T-cell (primary cell): Measurements from ENCODE around the gene TNPO3. TPM values are rescaled to one million over a fixed set of nuclear protein-coding genes. Genes with fewer than 3 reads are reported as not detected.

ENCODE experiments used
- ATAC-seq, 4 experiments: fragments of 200-7000 bp in 3 of 4; fragments of 150-1000 bp in 1 of 4; cut with Tn5 transposase; replicated peaks in 1 of 4; 1 replicate in 3 of 4; 2 replicates in 1 of 4; pipeline ENCODE4 v1.10.0; 2021; ENCODE audit warnings: moderate library complexity in 3 of 4, mild to moderate bottlenecking in 2 of 4, moderate number of reproducible peaks in 1 of 4
- CTCF ChIA-PET, 2 donors: fragments of 300-600 bp; sonication (Branson Sonifier 250); formaldehyde crosslinking; loops; one replicate each; lab custom pipeline; 2022; ENCODE audit warnings: antibody characterized with exemption in 2 of 2; lab: Charles Lee
- POLR2A ChIA-PET, 2 donors: fragments of 300-600 bp; sonication (Branson Sonifier 250); formaldehyde crosslinking; loops; one replicate each; lab custom pipeline; 2022; ENCODE audit warnings: antibody characterized with exemption in 2 of 2; lab: Charles Lee
- DNase-seq, 35 experiments: peaks; one replicate each; pipeline versions ENCODE4 v3.0.0 to v3.0.0-alpha.2; 2013 to 2023
- H3K27ac ChIP-seq: one replicate; pipeline ENCODE4 v1.5.1; 2013; ENCODE audit warnings: low read length
- H3K27me3 ChIP-seq, 2 experiments: replicated peaks in 1 of 2; 1 replicate in 1 of 2; 2 replicates in 1 of 2; pipeline versions ENCODE4 v1.6.1 to v1.7.0; 2013; ENCODE audit warnings: low read length in 1 of 2, mixed read lengths in 1 of 2; ENCODE audit not compliant: control insufficient read depth in 2 of 2, insufficient read depth in 2 of 2; ENCODE audit errors: extremely low read depth in 1 of 2
- H3K36me3 ChIP-seq, 2 donors: 1 replicate in 1 of 2; 2 replicates in 1 of 2; pipeline versions ENCODE4 v1.6.1 to v1.7.0; 2013; ENCODE audit warnings: low read length in 1 of 2; ENCODE audit not compliant: control insufficient read depth in 2 of 2, insufficient read depth in 1 of 2; ENCODE audit errors: extremely low read depth in 1 of 2
- H3K4me1 ChIP-seq, 2 experiments: 1 replicate in 1 of 2; 2 replicates in 1 of 2; pipeline versions ENCODE4 v1.6.1 to v1.7.0; 2013; ENCODE audit warnings: low read length in 2 of 2, mixed read lengths in 1 of 2; ENCODE audit not compliant: insufficient read depth in 2 of 2, control insufficient read depth in 1 of 2; ENCODE audit errors: extremely low read depth in 1 of 2
- H3K4me3 ChIP-seq, 2 donors: 1 replicate in 1 of 2; 2 replicates in 1 of 2; pipeline versions ENCODE4 v1.5.1 to v1.7.0; 2013; ENCODE audit warnings: mild to moderate bottlenecking in 2 of 2, low read length in 1 of 2, moderate library complexity in 1 of 2; ENCODE audit not compliant: control insufficient read depth in 1 of 2; ENCODE audit errors: extremely low read depth in 1 of 2
- H3K9me3 ChIP-seq: 2 replicates; pipeline ENCODE4 v1.7.0; 2013
- H3K27ac Mint-ChIP-seq, 2 donors: one replicate each; pipeline ENCODE4 v1.8.0; 2020 to 2021; ENCODE audit warnings: mild to moderate bottlenecking in 2 of 2, mixed read lengths in 2 of 2
- H3K27me3 Mint-ChIP-seq, 2 donors: one replicate each; pipeline ENCODE4 v1.8.0; 2021 to 2022; ENCODE audit warnings: mixed read lengths in 2 of 2
- H3K36me3 Mint-ChIP-seq: one replicate; pipeline ENCODE4 v1.8.0; 2021; ENCODE audit warnings: mixed read lengths
- H3K4me1 Mint-ChIP-seq, 3 donors: one replicate each; pipeline ENCODE4 v1.8.0; 2020 to 2022; ENCODE audit warnings: mixed read lengths in 3 of 3, mild to moderate bottlenecking in 1 of 3
- H3K4me3 Mint-ChIP-seq, 3 donors: one replicate each; pipeline ENCODE4 v1.8.0; 2020 to 2022; ENCODE audit warnings: mild to moderate bottlenecking in 3 of 3, mixed read lengths in 3 of 3, moderate library complexity in 3 of 3
- H3K9me3 Mint-ChIP-seq, 3 donors: one replicate each; pipeline ENCODE4 v1.8.0; 2020 to 2022; ENCODE audit warnings: mixed read lengths in 3 of 3
- WGBS: methylation state at CpG from one replicate; pipeline ENCODE4 v1.1.5; 2013; ENCODE audit warnings: missing lambda C conversion rate; ENCODE audit not compliant: insufficient coverage; 5-methylcytosine and 5-hydroxymethylcytosine counted together
- total RNA-seq, 35 experiments: library from RNA in 6 of 35; stranded (reverse) in 6 of 35; fragments of 120-200 nt in 1 of 35; gene quantifications; one replicate each; pipeline versions ENCODE4 v1.2.1 to v1.2.4 and lab custom pipeline; 2013 to 2026

The TNPO3 gene
- total RNA-seq, 5 donors from 2014 or later (not counting 1 experiment from before 2014, with no cell fraction given): 26.5 to 39.9 (median 35.9) TPM

GRCh38 chr7:129009437-129009836 lies 45.5 kb downstream of the TNPO3 start:
- DNase-seq (no peak), ATAC-seq (no peak)
- Mint-ChIP-seq H3K4me1 (peaks cover 20 to 41% (median 26%) of the 10 kb centered on the region in 3 donors), H3K27me3 (no peaks in the 10 kb centered on the region), H3K4me3 (no peak overlapping the region), H3K36me3 (peaks cover 50% of the 10 kb centered on the region), H3K27ac (peak overlapping the region in 1 of 2 donors; percentile 17), H3K9me3 (no peaks in the 10 kb centered on the region)
- Histone ChIP-seq H3K36me3 (peaks cover 14 to 55% of the 10 kb centered on the region in 2 donors), H3K4me1 (no peaks in the 10 kb centered on the region), H3K27me3 (no peaks in the 10 kb centered on the region), H3K9me3 (no peaks in the 10 kb centered on the region), H3K4me3 (no peak overlapping the region), H3K27ac (no peak overlapping the region)
- ChIA-PET POLR2A (interaction anchor here in 1 of 2 donors (0.5 kb wide), 1 partner anchor 44 kb away, joined by 7 read pairs; no protein-coding TSS in a partner anchor), CTCF (interaction anchor here in 1 of 2 donors (0.7 kb wide), 1 partner anchor 621 kb away, joined by 5 read pairs; no protein-coding TSS in a partner anchor)
- 89% methylated on average over 1 of the region's 3 CpGs for WGBS

- H3K9me3 Mint-ChIP-seq: no peaks in the 10 kb centered on the region
- Histone ChIP-seq H3K4me3 (no peak overlapping the region), H3K27me3 (no peaks in the 10 kb centered on the region), H3K27ac (no peak overlapping the region), H3K36me3 (peaks cover 14 to 54% of the 10 kb centered on the region in 2 donors), H3K4me1 (no peaks in the 10 kb centered on the region), H3K9me3 (no peaks in the 10 kb centered on the region)
- H3K4me1 Mint-ChIP-seq: peaks cover 18 to 41% (median 26%) of the 10 kb centered on the region in 3 donors
- ChIA-PET CTCF (interaction anchor here in 1 of 2 donors (0.7 kb wide), 1 partner anchor 621 kb away, joined by 5 read pairs; no protein-coding TSS in a partner anchor), POLR2A (no interaction called here)
- no peaks in the 10 kb centered on the region for H3K27me3 Mint-ChIP-seq
- WGBS: 50% methylated on average over 1 of the region's 2 CpGs
- no peak for DNase-seq
- peaks cover 50% of the 10 kb centered on the region for H3K36me3 Mint-ChIP-seq
- ATAC-seq: no peak
- H3K4me3 Mint-ChIP-seq: no peak overlapping the region
- peak overlapping the region; percentile 2 to 44 for H3K27ac Mint-ChIP-seq
These were observed 46.1 kb downstream of the TNPO3 start for GRCh38 chr7:129008645-129009414.

- H3K4me3 Mint-ChIP-seq: no peak overlapping the region
- peaks cover 11 to 33% (median 23%) of the 10 kb centered on the region in 3 donors for H3K4me1 Mint-ChIP-seq
- no peak overlapping the region for H3K27ac ChIP-seq
- peaks cover 43% of the 10 kb centered on the region for H3K36me3 Mint-ChIP-seq
- no peaks in the 10 kb centered on the region for H3K9me3 ChIP-seq
- no peaks in the 10 kb centered on the region for H3K27me3 ChIP-seq
- DNase-seq: no peak
- no CpG with 5 or more reads among the region's 4 CpGs for WGBS
- ChIA-PET CTCF (interaction anchor here in 1 of 2 donors (0.5 kb wide), 1 partner anchor 143 kb away, joined by 3 read pairs; no protein-coding TSS in a partner anchor), POLR2A (interaction anchor here in 1 of 2 donors (0.6 kb wide), 1 partner anchor 13 kb away, joined by 3 read pairs; no protein-coding TSS in a partner anchor)
- no peaks in the 10 kb centered on the region for H3K27me3 Mint-ChIP-seq
- peaks cover 14 to 52% of the 10 kb centered on the region in 2 donors for H3K36me3 ChIP-seq
- no peaks in the 10 kb centered on the region for H3K9me3 Mint-ChIP-seq
- no peak overlapping the region for H3K27ac Mint-ChIP-seq
- no peak for ATAC-seq
- no peak overlapping the region for H3K4me3 ChIP-seq
- no peaks in the 10 kb centered on the region for H3K4me1 ChIP-seq
These were observed 47.3 kb downstream of the TNPO3 start for GRCh38 chr7:129007572-129007971.

GRCh38 chr7:129006636-129007414 lies 48.1 kb downstream of the TNPO3 start:
- Histone ChIP-seq H3K36me3 (peaks cover 14 to 56% of the 10 kb centered on the region in 2 donors), H3K27me3 (no peaks in the 10 kb centered on the region), H3K4me1 (no peaks in the 10 kb centered on the region), H3K4me3 (no peak overlapping the region), H3K27ac (no peak overlapping the region), H3K9me3 (no peaks in the 10 kb centered on the region)
- WGBS: 75% methylated on average over 1 of the region's 3 CpGs
- Mint-ChIP-seq H3K4me1 (peaks cover 11 to 33% (median 25%) of the 10 kb centered on the region in 3 donors), H3K27me3 (no peaks in the 10 kb centered on the region), H3K27ac (no peak overlapping the region), H3K4me3 (no peak overlapping the region), H3K9me3 (no peaks in the 10 kb centered on the region), H3K36me3 (peaks cover 50% of the 10 kb centered on the region)
- ChIA-PET POLR2A (interaction anchor here in 1 of 2 donors (0.6 kb wide), 1 partner anchor 12 kb away, joined by 3 read pairs; no protein-coding TSS in a partner anchor), CTCF (interaction anchor here (0.5 to 0.6 kb wide), 2 partner anchors 142 to 973 kb away, joined by 3 to 12 read pairs; no protein-coding TSS in a partner anchor)
- DNase-seq (no peak), ATAC-seq (no peak)

- no CpG with 5 or more reads among the region's 4 CpGs for WGBS
- POLR2A ChIA-PET: no interaction called here
- peaks cover 11 to 26% (median 22%) of the 10 kb centered on the region in 3 donors for H3K4me1 Mint-ChIP-seq
These were observed 49.7 kb downstream of the TNPO3 start for GRCh38 chr7:129005186-129005585.

GRCh38 chr7:128997181-128997580 lies 57.7 kb downstream of the TNPO3 start:
- DNase-seq (no peak), ATAC-seq (no peak)
- peaks cover 0 to 1% (median 0%) of the 10 kb centered on the region in 3 donors for H3K4me1 Mint-ChIP-seq
- 100% methylated on average over 1 of the region's 5 CpGs for WGBS
- Histone ChIP-seq H3K27me3 (no peaks in the 10 kb centered on the region), H3K4me1 (no peaks in the 10 kb centered on the region), H3K27ac (no peak overlapping the region), H3K36me3 (peaks cover 2 to 74% of the 10 kb centered on the region in 2 donors), H3K4me3 (no peak overlapping the region), H3K9me3 (no peaks in the 10 kb centered on the region)
- H3K4me3 Mint-ChIP-seq: no peak overlapping the region
- no peaks in the 10 kb centered on the region for H3K9me3 Mint-ChIP-seq
- ChIA-PET CTCF (interaction anchor here in 1 of 2 donors (0.6 to 0.7 kb wide), 2 partner anchors 166 to 658 kb away, joined by 4 read pairs; no protein-coding TSS in a partner anchor), POLR2A (interaction anchor here in 1 of 2 donors (0.5 kb wide), 1 partner anchor 690 kb away, joined by 7 read pairs; no protein-coding TSS in a partner anchor)
- H3K36me3 Mint-ChIP-seq: peaks cover 47% of the 10 kb centered on the region
- H3K27me3 Mint-ChIP-seq: no peaks in the 10 kb centered on the region
- no peak overlapping the region for H3K27ac Mint-ChIP-seq

More at GRCh38 chr7:129005186-129005585, 49.7 kb downstream of the TNPO3 start:
- no peaks in the 10 kb centered on the region for H3K27me3 ChIP-seq
- H3K4me3 ChIP-seq: no peak overlapping the region
- H3K9me3 ChIP-seq: no peaks in the 10 kb centered on the region
- no peaks in the 10 kb centered on the region for H3K27me3 Mint-ChIP-seq
- H3K36me3 ChIP-seq: peaks cover 15 to 61% of the 10 kb centered on the region in 2 donors
- no peak overlapping the region for H3K27ac Mint-ChIP-seq
- no peak overlapping the region for H3K27ac ChIP-seq
- peaks cover 54% of the 10 kb centered on the region for H3K36me3 Mint-ChIP-seq
- DNase-seq: no peak
- no peak for ATAC-seq
- H3K9me3 Mint-ChIP-seq: no peaks in the 10 kb centered on the region
- CTCF ChIA-PET: no interaction called here
- no peak overlapping the region for H3K4me3 Mint-ChIP-seq
- no peaks in the 10 kb centered on the region for H3K4me1 ChIP-seq
